Umbilical cord (tissue), 2 donors: ENCODE results near the gene ZNF814. TPM values are rescaled to one million over a fixed set of nuclear protein-coding genes. Genes with fewer than 3 reads are reported as not detected.
"Not testable (repeated sequence)": the region's sequence is repeated elsewhere in the genome, so short reads cannot be mapped to it uniquely, and the experiment has no call there.

Source experiments
- DNase-seq: peaks from one replicate; pipeline ENCODE4 v3.0.0-alpha.2; 2015; ENCODE audit warnings: low spot score
- total RNA-seq: library from RNA; depleted of rRNA; stranded (reverse); fragments of >200 nt; gene quantifications from one replicate; pipeline ENCODE4 v1.2.3, GENCODE V29; 2014; ENCODE audit warnings: low replicate concordance; ENCODE audit not compliant: insufficient read depth

ZNF814 gene
- total RNA-seq, 1 donor from 2014 or later: 20.0 TPM

GRCh38 chr19:57862351-57862750, 26.5 kb downstream of the ZNF814 start:
- not testable (repeated sequence) for DNase-seq

- DNase-seq: not testable (repeated sequence)
Observed at GRCh38 chr19:57854117-57854516, 34.7 kb downstream of the ZNF814 start.

- not testable (repeated sequence) for DNase-seq
Observed at GRCh38 chr19:57851812-57852603, 36.8 kb downstream of the ZNF814 start.

- peak; percentile 25 for DNase-seq
Observed at GRCh38 chr19:57850553-57851017, 38.3 kb downstream of the ZNF814 start.

GRCh38 chr19:57849666-57850473, 39.0 kb downstream of the ZNF814 start, which contains the start of gene ZNF587:
Gene ZNF587 (plus strand): TSS chr19:57849859. CDS start chr19:57850039, 180 bp downstream.
- DNase-seq: peak; percentile 94

GRCh38 chr19:57849162-57849665, 39.6 kb downstream of the ZNF814 start:
- DNase-seq: not testable (repeated sequence)

- DNase-seq: not testable (repeated sequence)
Observed at GRCh38 chr19:57847164-57847563, 41.7 kb downstream of the ZNF814 start.

- no peak for DNase-seq
Observed at GRCh38 chr19:57841122-57841763, 47.6 kb downstream of the ZNF814 start.

GRCh38 chr19:57838622-57839191, 50.1 kb downstream of the ZNF814 start:
- not testable (repeated sequence) for DNase-seq

GRCh38 chr19:57836991-57837390, 51.8 kb downstream of the ZNF814 start:
- DNase-seq: not testable (repeated sequence)

- DNase-seq: peak; percentile 83
Observed at GRCh38 chr19:57830071-57830602, 58.7 kb downstream of the ZNF814 start, which contains the start of gene ZNF587B. Gene ZNF587B (plus strand): TSS chr19:57830299. CDS start chr19:57830529, 230 bp downstream.

GRCh38 chr19:57829316-57829715, 59.5 kb downstream of the ZNF814 start:
- peak; percentile 82 for DNase-seq

- no peak for DNase-seq
Observed at GRCh38 chr19:57825511-57825910, 63.3 kb downstream of the ZNF814 start.

- DNase-seq: not testable (repeated sequence)
Observed at GRCh38 chr19:57823608-57824007, 65.2 kb downstream of the ZNF814 start.

- DNase-seq: not testable (repeated sequence)
Observed at GRCh38 chr19:57823155-57823554, 65.7 kb downstream of the ZNF814 start.

- not testable (repeated sequence) for DNase-seq
Observed at GRCh38 chr19:57821501-57821900, 67.3 kb downstream of the ZNF814 start.

GRCh38 chr19:57821095-57821494, 67.7 kb downstream of the ZNF814 start:
- not testable (repeated sequence) for DNase-seq

- DNase-seq: no peak
Observed at GRCh38 chr19:57820599-57820998, 68.2 kb downstream of the ZNF814 start.

GRCh38 chr19:57819475-57820148, 69.2 kb downstream of the ZNF814 start:
- peak; percentile 97 for DNase-seq

- no peak for DNase-seq
Observed at GRCh38 chr19:57818378-57818777, 70.5 kb downstream of the ZNF814 start.
